T-helper 1 cell treated with Interleukin-12 subunit alpha and Interleukin-12 subunit beta and Interleukin-4 antibody, amounts not matched to agents 30 ng/mL and 1 ng/mL, for 36 hours (primary cell): Measurements from ENCODE around the gene HSH2D. TPM values are rescaled to one million over a fixed set of nuclear protein-coding genes. Genes with fewer than 3 reads are reported as not detected.

Experiments used
- intact Hi-C: fragments of 100-400 bp; cut with micrococcal nuclease; formaldehyde crosslinking; loops from one replicate; pipeline ENCODE4 v1.15.1; 2024
- total RNA-seq: library from RNA; stranded (reverse); gene quantifications from 2 replicates; pipeline ENCODE4 v1.2.3, GENCODE V29; 2022

Gene HSH2D
- total RNA-seq, 1 donor from 2014 or later, result 60.5 TPM

DNA sequence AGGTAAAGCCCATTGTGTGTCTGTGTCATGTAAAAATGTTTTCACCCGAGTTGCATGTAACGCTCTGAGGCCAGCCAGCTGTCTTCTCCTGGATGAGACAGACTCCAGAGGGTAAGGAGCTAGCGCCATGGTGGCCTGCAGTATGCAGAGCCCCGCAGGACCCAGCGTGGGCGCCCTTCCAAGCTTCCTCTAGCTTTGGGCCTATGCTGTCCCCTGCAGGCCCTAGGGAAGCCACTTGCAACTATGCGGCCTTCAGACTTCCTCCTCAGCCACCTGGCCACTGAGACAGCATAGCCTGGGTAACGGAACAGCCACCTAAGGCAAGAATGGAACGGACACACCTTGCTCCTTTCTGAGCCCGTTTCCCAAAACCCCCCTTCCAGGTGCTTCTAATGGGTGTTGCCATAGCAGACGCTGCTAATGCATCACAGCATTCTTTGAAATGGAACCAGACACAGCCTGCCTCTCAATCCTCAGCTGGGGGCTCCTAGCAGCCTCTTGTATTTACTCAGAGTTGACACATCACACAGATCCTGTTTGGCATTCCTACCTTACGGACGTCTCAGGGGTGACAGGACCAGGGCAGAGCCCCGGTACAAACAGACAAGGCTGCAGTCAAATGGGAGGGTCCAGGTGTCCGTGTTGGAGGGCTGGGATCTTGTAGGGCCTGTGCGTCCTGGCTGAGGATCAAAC, 47.9 kb downstream of the HSH2D start:
- intact Hi-C loops, result no loop called here

DNA sequence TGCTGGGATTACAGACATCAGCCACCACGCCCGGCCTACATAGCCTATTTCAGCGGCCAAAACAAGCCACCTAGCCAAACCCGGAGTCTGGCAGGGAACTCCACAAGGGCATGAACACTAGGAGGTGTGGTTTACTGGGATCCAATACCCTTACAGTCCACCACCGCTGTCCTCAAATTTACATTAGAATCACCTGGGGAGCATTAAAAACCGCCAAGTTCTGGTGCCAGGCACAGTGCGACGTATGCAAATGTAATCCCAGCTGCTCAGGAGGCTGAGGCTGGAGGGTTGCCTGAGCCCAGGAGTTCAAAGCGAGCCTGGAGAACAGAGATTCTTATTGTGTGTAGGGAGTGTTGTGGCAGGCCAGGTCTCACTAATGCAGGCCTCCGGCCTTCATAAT, 50.0 kb downstream of the HSH2D start:
- intact Hi-C loops, result no loop called here

DNA sequence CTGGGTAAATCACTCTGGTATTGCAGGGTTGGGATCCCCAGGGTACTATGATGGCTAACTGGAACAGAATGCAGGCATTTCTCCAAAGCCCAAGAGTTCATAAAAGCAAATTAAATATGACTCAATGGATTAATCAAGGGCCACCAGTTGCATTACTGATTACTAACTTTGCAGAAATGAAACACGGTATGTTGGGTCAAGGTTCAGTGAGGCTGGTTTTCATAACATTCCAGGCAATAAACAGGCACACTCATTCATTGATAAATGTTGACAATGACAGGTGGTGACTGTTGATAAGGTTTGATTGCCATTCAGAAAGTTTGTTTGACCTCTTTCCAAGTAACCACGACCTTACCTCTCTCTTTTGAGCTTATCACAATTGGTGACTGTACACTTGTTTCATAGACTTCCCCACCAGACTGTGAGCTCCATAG, 53.7 kb downstream of the HSH2D start:
- intact Hi-C loops, result loop anchor here (1.0 to 5.0 kb wide), 9 partner anchors 12 to 431 kb away; partner anchors contain the start of genes C19orf44, CALR3, EPS15L1 and FAM32A

DNA sequence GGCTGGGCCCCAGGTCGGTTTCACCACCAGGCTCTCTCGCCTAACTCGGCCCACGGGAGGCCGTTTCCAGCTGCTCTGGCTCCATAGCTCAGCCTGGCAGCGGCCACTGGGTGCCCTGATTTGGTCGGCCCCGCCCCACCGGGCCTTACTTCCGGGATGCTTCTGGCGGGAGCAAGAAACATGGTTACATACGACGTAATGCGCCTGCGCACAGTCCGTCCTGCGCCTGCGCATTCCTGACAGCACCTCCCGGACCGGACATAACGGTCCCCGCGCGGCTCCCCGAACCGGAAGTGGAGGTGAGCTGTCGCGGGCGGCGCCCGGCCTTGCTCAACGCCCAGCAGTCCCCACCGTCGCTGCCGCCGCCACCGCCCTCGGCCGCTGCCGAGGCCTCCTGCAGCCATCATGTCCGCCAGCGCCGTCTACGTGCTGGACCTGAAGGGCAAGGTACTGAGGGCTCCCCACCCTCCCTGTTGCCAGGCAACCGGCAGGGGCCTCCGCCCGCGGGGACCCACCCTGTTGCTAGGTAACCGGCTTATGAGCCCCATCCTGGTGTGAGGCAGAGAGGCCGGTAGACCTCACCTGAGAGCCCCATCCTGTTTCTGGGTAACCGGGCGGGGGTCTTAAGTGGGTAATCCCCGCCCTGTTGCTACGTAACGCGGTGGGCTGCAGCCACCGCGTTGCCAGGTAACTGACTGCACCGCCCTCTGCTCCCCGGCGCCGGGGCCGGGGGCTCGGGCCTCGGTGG, 54.3 kb downstream of the HSH2D start, which contains the start of gene AP1M1:
Gene AP1M1 (plus strand): TSS at position 290 of the 748 bp plus-strand sequence. CDS start 116 bp downstream, at position 406.
- intact Hi-C loops, result loop anchor here (1.0 to 5.0 kb wide), 10 partner anchors 12 to 431 kb away; partner anchors contain the start of genes C19orf44, CALR3, EPS15L1 and FAM32A

DNA sequence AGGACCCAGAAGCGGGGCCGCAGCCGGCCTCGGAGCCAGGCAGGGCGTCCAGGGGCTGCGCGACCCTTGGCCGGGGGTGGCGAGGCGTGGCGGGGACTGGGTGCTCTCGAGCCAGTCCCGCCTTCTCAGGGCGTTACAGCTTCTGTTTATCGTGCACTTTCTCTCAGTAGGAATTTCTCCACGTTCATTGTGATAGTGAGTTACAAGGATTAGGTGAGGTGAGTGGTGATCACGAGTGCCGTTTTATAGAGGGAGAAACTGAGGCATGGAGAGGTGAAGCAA, 54.8 kb downstream of the HSH2D start:
- intact Hi-C loops, result loop anchor here (1.0 to 5.0 kb wide), 3 partner anchors 174 to 274 kb away; partner anchors contain the start of gene EPS15L1

DNA sequence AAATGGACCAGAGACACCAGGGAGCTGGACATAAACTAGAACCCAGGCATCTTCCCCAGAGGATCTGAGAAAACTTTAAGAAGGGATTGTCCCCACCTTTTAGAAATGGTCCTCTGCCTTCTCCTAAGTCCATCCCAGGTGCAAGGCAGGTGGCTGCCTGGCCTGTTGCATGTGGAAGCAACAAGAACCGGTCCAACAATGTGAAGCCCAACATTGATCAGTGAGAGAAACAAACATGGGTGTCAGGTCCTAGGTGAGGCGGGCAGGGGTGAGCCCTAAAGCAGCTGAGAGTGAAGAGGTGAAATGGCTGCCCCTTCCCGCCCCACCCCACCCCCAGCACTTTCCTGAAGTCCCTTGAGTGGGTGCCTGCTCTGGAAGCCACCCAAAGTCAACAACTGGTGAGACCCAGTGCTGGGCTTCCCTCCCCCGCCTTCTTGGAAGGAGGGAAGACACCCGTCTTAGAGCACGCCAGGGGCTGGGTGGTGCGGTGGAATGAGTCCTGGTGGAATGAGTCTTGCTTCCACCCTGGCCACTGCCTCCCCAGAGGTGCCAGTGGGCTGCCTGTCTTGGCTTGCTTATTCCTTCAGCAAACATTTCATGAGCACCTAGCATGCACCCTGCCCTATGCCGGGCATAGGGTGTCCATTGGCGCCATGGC, 55.9 kb downstream of the HSH2D start:
- intact Hi-C loops, result loop anchor here (5.0 kb wide), 2 partner anchors 173 to 273 kb away; partner anchors contain the start of gene EPS15L1

DNA sequence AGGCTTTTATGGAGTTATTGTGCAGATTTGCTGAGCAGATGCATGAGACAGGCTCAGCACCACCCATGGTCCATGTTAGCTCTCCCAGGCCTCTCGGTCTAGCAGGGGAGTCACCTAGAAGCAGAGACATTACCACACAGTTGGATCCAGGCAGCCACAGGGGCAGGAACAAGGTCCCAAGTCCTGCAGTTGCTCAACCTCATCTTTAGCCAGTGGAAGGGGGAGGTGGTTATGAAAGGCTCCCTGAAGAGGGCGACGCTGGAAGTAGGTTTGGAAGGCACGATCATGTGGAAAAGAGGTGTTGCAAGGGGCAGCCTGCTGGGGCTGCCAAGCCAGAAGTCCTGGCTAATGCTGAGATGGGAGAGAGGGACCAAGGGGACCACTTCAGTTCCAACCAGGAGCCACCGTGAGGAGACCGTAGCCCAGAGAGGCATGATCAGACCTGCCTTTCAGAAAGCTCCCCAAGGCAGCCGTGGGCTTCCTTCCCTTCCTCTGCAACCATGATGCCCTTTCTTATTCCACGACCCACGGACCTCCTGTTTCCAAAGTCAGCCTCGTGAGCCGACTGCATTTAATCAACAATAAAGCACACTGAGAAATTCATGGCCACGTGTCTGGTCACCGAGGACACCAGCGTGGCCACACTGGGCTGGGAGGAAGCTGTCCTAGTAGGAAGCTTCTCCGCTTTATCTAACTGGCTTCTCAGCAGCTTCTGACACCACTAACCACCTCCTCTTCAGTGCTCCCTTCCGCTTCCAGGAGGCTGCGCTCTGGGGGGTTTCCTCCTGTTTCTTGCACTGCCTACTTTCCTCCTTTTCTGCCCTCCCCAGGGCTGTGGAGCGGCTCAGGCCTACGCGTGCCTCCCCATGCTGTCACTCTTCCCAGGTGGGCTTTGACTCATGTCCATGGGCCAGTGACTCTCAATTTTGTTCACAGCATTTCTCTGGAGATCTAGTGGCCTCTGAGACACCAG, 56.8 kb downstream of the HSH2D start:
- intact Hi-C loops, result no loop called here

DNA sequence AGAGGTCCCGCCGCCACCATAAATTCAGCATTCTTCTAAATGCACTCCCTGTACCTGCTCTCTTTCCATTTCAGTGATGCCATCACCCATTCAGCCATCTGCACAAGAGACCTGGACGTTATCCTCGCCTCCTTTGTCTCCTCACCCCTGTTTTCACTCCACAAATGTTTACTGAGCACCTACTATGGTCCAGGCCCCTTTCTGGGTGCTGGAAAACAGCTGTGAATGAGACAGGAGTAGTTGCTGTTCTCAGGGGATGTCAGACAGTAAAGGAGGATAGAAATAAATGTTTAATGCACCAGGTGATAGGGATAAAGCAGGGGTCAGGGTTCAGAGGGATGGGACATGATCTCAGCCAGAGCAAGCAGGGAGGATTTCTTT, 57.5 kb downstream of the HSH2D start:
- intact Hi-C loops, result no loop called here

DNA sequence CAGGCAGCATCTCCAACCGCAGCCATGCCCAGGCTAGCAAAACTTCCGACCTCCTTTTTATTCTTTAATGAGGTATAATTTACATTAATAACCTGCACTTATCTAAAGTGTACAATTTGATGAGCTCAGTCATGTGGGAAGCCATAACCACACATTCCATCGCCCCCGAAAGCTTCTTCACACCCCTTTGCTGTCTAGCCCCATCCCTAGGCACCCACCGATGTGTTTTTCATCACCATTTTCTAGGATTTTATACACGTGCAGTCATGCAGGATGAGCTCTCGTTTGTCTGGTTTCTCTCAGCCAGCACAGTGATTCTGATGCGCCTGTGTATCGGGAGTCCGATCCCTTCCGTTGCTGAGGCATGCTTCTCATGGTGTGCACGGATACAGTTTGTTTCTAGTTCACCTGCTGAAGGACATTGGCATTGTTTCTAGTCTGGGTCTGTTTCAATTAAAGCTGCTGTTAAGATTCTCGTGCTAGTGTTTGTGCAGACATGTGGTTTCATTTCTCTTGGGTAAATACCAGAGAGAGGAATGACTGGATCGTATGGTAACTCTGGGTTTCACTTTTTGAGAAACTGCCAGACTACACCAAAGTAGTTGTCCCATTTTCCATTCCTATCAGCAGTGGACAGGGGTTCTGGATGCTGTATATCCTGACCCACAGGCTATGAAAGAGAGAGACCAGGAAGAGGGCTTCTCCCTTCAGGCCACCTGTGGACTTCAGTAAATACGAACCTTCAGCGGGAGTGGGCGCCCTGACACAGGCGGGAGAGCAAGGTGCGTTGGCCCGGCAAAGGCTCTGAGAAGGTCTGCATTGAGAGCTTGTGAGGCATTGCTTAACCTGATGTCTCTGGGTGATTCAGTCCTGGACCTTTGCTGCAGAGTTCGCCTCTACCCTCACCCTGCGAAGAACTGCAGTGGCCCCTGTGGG, 59.1 kb downstream of the HSH2D start:
- intact Hi-C loops, result no loop called here

DNA sequence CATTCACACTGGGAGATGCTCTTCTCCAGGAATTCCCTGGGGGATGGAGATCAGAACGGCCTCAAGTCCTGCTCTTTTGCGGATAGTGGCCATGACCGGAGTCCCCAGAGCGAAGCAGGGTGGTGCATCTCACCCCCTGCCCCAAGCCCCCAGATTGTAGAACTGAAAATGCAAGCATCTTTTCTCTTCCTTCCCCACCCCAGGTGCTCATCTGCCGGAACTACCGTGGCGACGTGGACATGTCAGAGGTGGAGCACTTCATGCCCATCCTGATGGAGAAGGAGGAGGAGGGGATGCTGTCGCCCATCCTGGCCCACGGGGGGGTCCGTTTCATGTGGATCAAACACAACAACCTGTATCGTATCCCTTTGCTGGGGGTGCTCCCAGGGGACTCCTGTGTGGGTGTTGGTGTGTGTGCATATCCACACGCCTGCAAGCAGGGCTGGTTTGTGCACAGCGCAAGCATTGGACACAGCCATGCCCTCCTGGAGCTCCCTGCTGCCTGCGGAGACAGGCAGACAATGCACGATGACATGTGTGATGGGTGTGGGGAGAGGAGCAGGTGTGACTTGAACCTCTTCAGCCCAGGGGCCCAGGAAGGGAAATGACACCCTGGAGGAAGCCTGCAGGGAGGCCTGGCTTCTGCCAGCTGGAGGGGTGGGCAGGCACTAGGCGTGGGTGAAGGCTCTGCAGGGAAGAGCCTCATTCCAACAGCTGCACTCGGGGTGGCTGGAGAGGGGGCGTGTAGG, 59.9 kb downstream of the HSH2D start:
- intact Hi-C loops, result no loop called here

DNA sequence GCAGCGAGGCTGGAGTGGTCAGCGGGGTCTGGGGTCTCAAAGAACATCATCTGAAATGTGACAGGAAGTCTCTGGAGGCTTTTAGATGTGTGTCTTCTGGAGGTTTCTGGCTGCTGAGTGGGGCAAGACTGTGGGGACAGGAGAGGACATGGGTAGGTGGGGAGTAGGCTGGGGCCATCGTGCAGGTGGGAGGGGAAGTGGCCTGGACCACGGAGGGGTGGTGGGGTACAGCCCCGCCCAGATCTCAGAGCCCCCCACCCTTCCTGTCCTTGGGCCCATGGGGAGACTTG, 60.5 kb downstream of the HSH2D start:
- intact Hi-C loops, result no loop called here

DNA sequence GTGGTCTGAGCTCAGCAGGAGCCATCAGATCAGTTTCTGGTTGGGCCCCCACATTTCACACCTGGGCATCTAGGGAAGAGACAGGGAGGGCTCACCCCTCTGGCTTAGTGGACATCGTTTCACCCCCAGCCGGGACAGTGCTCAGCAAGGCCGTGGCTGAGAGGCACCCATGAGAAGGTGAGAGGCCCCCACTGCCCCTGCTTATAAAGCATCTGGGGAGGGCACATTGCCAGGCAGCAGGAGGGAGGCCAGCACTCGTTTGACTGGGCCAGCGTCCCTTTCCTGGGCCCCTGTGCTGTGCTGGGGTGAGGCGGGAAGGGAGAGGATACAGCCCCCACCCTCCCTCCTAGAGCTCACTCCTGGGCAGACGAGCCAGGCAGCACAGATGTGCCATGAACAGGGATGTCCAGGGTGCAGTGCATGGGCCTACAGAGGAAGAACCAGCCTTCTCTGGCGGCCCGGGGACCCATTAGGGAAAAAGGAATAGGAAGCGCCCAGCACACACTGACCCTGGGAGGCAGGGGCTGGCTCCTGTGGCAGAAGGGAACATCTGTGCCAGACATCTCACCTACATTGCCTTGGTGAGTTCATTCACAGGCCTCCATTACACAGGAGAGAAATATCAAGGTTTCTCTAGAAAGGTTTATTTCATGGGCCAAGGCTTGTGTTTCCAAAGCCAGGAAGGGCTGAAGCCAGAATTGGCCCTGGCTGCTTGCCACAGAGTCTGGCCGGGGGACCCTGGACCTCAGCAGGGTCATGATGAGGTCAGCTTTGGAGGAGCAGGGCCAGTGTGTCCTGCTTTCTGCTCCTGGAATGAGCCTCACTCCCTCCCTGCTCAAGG, 61.9 kb downstream of the HSH2D start:
- intact Hi-C loops, result no loop called here

DNA sequence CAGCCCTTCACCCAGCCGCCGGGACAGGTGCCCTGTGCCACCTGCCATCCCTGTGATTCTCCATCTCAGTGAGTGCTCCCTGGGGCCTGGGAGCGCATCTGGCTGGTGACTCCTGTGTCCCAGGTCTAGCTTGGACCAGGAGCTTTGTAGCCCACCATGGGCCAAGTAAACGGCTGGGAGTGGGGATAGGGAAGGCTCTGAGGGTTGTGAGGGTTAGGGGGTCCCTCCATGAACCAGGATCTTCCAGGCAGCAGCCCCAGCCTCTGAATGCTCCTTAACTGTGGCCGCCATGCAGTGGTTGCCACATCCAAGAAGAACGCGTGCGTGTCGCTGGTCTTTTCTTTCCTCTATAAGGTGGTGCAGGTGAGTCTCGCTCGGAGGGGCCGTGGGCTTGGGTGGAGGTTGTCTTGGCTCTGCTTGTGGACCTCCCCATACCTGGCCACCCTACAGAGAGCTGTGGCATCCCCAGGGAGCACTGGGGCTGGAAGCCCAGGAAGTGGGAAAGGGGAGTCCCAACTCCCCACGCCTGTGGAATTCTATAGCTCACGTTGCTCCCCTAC, 62.6 kb downstream of the HSH2D start:
- intact Hi-C loops, result no loop called here

DNA sequence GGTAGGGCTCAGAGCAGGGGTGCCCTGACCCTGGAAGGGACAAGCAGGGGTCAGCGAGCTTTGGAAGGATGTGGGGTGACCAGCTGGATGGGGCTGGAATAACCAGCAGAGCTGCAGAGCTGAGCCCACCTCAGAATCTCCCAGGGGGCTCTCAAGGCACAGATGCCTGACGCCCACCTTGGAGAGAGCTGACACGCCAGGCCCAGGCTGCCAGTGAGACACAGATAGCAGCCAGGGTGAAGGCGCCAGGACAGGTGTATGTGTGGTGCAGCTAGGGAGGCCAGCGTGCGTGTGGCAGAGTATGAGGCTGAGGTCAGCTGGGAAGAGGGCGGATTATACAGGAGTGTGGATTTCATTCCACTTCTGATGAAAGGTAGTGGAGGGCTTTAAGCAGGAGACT, 63.2 kb downstream of the HSH2D start:
- intact Hi-C loops, result no loop called here

DNA sequence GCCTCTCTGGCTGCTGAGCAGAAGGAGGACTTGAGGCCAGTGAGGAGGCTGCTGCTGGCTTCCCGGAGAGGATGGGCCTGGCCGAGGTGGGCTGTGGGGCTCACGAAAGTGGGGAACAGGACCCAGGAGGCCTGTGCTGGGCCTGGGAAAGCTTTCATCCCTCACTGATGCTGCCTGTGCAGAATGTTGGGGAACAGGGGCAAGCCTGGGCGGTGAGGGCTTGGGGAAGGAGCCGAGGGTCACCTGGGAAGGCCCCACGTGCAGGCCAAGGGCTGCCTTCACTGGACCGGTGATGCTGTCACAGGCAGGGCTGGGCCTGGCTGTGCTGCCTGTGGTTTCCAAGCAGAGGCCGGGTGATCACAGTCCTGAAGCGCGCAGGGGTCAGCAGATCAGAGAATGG, 63.6 kb downstream of the HSH2D start:
- intact Hi-C loops, result no loop called here

DNA sequence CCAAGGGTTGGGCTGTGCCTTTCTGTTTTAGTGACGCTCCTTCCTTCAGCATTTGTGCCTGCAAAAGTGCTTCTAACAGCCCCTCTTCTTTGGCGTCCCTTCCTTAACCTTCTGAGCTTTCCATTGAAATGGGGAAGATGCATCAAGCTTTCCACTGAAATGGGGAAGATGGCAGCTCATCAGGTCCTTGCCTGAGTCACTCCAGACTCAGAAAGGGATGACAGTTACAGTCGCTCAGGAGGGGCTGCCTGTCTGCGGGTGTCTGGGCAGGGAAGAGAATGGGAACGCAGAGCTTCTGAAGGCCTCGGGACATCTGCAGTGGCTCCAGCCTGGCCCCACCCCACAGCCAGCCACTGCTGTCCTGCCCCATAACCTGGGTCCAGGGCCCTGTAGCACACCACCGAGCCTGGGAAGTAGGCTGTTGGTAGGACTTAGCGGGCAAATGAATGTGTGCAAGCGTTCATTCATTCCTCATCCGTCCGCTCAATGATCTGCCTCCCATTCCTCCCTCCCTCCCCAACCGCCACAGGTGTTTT, 64.1 kb downstream of the HSH2D start:
- intact Hi-C loops, result no loop called here
